ENCODE data around the gene KYNU. TPM values are rescaled to one million over a fixed set of nuclear protein-coding genes. Genes with fewer than 3 reads are reported as not detected.
"Not testable (repeated sequence)": the region's sequence is repeated elsewhere in the genome, so short reads cannot be mapped to it uniquely, and the experiment has no call there.

Gene KYNU
- total RNA-seq, 1 donor from 2014 or later: 0.67 TPM

DNA sequence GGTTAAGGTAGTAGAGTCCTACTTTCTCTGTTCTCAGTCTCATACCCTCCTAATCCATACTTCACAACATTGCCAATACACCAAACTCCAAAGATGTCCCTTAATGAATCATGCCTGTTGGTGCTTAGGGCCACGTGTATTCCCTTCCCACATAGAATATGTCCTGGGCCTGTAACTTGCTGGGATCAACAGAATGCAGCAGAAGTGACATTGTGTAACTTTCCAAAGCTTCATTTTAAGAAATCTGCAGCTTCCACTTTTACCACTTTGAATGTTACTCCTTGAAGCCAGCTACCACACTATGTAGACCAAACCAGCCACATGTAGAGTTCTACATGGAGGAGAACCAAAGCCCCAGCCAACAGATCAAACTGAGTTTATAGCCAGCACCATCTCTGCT, 193.2 kb downstream of the KYNU start:
- intact Hi-C loops (cut with DNase I): no loop called here
- DNase-seq (ENCODE audit: low spot score): no peak

DNA sequence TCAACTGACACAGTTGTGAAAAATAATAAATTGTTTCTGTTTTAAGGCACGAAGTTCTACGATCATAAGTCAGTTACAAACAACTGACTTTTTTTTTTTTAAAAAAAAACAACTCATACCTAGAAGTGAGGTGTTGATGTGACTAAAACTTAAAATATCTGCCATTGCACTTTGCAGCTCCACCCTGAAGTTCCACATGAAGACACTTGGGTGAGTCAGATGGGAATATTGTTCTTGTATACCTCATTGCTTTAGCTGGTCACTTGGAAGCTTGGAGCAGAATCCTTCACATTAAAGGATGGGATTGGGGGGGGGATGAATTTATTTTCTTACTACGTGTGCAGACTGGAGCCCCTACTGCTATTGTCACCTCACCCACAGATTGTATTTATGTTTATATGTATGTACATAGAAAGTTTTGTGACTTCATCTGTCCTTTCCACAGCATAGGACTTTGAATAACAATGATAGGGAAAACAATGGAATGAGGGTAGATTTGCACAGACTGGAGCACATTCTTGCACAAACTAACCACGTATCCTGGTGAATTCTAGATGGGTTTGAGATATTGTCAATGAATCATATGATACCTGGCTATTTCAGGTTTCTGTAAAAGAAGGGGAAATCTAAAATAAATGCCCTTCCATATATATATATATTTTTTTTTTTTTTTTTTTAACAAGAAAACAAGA, 193.9 kb downstream of the KYNU start:
- DNase-seq (ENCODE audit: low spot score): no peak
- intact Hi-C loops (cut with DNase I): no loop called here

- DNase-seq (ENCODE audit: low spot score); intact Hi-C loops (cut with DNase I): not testable (repeated sequence)
Measured at GRCh38 chr2:143074913-143075312, 197.4 kb downstream of the KYNU start.

GRCh38 chr2:143075711-143076110, 198.2 kb downstream of the KYNU start:
- intact Hi-C loops (cut with DNase I): no loop called here
- DNase-seq (ENCODE audit: low spot score): no peak

DNA sequence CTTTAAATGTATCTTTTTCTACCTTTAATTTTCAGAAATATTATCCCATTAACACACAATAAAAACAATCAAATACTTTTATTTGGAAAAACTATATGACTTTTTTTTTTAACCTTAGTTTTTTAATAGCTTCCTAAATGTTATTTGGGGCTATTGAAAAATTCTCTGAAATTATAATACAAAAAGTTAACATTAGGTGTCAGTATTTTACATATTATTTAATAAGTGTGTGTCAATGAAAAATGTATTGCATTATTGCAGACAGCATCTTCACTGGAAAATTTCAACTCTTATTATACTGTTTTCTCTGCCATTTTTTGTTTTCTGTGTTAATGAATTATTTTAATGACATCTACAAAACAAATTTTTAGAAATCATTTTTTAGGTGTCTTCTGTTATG, 200.6 kb downstream of the KYNU start:
- intact Hi-C loops (cut with DNase I): no loop called here
- no peak for DNase-seq (ENCODE audit: low spot score)

DNA sequence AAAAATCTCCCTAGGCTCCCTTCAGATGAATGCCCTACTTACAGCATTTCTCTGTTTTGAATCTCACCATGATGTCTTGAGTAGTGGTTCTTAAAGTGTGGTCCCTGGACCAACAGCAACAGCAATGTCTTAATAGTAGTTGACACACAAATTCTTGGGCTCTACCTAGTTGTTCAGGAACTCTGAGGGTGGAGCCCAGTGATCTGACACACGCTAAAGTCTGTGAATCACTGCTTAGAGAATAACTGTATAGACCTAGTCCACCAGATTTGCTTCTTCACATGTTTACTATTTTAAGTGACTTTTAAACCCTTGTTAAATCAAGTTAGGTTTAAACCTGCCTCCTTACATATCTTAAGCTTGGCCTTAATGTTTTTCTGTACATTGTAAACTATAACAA, 204.2 kb downstream of the KYNU start:
- no peak for DNase-seq (ENCODE audit: low spot score)
- intact Hi-C loops (cut with DNase I): no loop called here

GRCh38 chr2:143083636-143084035, 206.2 kb downstream of the KYNU start:
- intact Hi-C loops (cut with DNase I): no loop called here
- no peak for DNase-seq (ENCODE audit: low spot score)

DNA sequence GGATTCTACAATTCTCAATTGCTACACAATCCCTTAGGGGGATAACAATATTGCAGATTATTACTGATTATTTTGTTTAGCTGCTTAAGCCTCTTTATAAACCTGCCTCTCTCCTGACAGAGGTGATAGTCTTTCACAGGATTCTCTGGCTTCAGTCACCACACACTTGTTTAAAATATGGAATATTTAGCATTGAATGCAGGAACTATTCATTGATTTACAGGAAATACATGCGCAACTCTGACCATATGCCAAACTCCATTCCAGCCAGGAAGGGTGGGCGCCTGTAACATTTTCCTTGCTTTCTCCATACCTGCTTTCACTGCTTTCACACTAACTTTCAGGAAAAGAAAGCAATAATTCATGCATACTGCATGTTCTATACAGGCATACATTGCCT, 207.0 kb downstream of the KYNU start:
- DNase-seq (ENCODE audit: low spot score): no peak
- intact Hi-C loops (cut with DNase I): no loop called here

DNA sequence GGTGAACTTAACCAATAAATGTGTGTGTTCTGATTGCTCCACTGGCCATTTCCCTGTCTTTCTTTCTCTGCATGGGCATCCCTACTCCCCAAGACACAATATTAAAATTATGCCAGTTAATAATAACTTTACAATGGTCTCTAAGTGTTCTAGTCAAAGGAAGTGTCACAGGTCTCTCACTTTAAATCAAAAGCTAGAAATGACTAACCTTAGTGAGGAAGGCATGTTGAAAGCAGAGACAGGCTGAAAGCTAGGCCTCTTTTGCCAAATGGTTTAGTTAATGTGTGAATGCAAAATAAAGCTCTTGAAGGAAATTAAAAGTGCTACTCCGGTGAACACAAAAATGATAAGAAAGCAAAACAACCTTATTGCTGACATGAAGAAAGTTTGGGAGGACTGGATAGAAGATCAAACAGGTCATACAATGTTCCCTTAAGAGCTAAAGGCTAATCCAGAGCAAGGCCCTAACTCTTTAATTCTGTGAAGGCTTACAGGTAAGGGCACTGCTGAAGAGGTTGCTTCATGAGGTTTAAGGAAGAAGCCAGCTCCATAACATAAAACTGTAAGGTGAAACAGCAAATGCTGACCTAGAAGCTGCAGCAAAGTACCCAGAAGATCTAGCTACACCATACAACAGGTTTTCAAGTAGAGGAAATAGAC, 207.8 kb downstream of the KYNU start:
- intact Hi-C loops (cut with DNase I): no loop called here
- DNase-seq (ENCODE audit: low spot score): no peak

GRCh38 chr2:143087033-143087432, 209.6 kb downstream of the KYNU start:
- intact Hi-C loops (cut with DNase I): no loop called here
- DNase-seq (ENCODE audit: low spot score): no peak

DNA sequence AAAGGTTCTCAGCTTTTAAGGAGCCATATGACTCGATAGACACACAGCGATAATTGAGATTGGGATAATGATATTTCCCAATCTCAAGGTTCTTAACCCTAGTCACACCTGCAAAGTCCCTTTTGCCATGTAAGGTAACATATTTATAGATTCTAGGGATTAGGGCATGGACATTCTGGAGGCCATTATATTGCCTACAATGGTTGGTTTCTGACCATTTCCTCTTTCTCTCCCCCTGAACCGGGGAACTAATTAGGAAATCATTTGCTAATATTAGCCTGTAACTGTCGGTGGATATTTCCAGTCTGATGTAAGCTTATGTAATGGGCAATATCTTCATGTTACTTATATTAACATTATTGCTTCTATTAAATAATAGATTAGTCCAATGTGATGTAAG, 210.9 kb downstream of the KYNU start:
- DNase-seq (ENCODE audit: low spot score): no peak

DNA sequence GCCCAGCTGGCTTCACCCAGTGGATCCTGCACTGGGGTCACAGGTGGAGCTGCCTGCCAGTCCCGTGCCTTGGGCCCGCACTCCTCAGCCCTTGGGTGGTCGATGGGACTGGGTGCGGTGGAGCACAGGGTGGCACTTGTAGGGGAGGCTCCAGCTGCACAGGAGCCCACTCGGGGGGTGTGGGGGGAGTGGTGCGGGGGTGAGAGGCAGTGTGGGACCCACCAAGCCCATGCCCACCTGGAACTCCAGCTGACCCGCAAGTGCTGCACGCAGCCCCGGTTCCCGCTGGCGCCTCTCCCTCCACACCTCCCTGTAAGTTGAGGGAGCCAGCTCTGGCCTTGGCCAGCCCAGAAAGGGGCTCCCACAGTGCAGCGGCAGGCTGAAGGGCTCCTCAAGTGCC, 212.1 kb downstream of the KYNU start:
- DNase-seq (ENCODE audit: low spot score); intact Hi-C loops (cut with DNase I): not testable (repeated sequence)

More for the DNA sequence above, 210.9 kb downstream of the KYNU start:
- intact Hi-C loops (cut with DNase I): no loop called here

All from cardiac septum (tissue), 1 donor.